ENCODE data around the gene ZNF646.

The ZNF646 gene

DNA sequence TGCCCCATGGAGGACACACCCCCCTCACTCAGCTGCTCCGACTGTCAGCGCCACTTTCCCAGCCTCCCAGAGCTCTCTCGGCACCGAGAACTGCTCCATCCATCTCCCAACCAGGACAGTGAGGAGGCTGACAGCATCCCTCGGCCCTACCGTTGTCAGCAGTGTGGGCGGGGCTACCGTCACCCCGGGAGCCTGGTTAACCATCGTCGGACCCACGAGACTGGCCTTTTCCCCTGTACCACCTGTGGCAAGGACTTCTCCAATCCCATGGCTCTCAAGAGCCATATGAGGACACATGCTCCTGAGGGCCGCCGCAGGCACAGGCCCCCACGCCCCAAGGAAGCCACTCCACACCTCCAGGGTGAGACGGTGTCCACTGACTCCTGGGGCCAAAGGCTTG lies 2.1 kb downstream of the ZNF646 start:
- 0 out of 2 replicates have a peak, but pooled peaks cover 2% of the 10 kb centered on the region for H3F3A ChIP-seq (ENCODE audit: control insufficient read depth, insufficient read depth)
- H3K4me2 ChIP-seq (ENCODE audit: low read length), result no peak overlapping the region
- H3K36me3 ChIP-seq (ENCODE audit: control insufficient read depth, low read length), result peaks cover 66% of the 10 kb centered on the region
- no peaks in the 10 kb centered on the region for H3K9me2 ChIP-seq (replicated peaks; ENCODE audit: control insufficient read depth, low read length)
- TF ChIP-seq, protein P1, sequence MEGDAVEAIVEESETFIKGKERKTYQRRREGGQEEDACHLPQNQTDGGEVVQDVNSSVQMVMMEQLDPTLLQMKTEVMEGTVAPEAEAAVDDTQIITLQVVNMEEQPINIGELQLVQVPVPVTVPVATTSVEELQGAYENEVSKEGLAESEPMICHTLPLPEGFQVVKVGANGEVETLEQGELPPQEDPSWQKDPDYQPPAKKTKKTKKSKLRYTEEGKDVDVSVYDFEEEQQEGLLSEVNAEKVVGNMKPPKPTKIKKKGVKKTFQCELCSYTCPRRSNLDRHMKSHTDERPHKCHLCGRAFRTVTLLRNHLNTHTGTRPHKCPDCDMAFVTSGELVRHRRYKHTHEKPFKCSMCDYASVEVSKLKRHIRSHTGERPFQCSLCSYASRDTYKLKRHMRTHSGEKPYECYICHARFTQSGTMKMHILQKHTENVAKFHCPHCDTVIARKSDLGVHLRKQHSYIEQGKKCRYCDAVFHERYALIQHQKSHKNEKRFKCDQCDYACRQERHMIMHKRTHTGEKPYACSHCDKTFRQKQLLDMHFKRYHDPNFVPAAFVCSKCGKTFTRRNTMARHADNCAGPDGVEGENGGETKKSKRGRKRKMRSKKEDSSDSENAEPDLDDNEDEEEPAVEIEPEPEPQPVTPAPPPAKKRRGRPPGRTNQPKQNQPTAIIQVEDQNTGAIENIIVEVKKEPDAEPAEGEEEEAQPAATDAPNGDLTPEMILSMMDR (IDR thresholded peaks at IDR 0.05; ENCODE audit: low read depth, low read length, poor library complexity, severe bottlenecking), result no peak
- no peak for TF ChIP-seq EZH2phosphoT487 (IDR thresholded peaks at IDR 0.05; ENCODE audit: borderline replicate concordance, low read length)
- H3K27ac ChIP-seq (ENCODE audit: low read depth, low read length), result no peak overlapping the region
- H3K27me3 ChIP-seq (ENCODE audit: control insufficient read depth, low read length), result no peaks in the 10 kb centered on the region
- peaks cover 5% of the 10 kb centered on the region; the same call in 1 of the 2 replicates for H4K20me1 ChIP-seq (ENCODE audit: control insufficient read depth, insufficient read depth, low read depth, low read length)
- H3K4me1 ChIP-seq (ENCODE audit: control insufficient read depth, low read length), result peaks cover 22% of the 10 kb centered on the region
- no peaks in the 10 kb centered on the region for H3K9me3 ChIP-seq (ENCODE audit: control insufficient read depth, insufficient read depth, low read length)
- H3K79me2 ChIP-seq (ENCODE audit: control insufficient read depth, low read length), result peaks cover 91% of the 10 kb centered on the region
- no peak overlapping the region for H3K4me3 ChIP-seq (ENCODE audit: low read length)

DNA sequence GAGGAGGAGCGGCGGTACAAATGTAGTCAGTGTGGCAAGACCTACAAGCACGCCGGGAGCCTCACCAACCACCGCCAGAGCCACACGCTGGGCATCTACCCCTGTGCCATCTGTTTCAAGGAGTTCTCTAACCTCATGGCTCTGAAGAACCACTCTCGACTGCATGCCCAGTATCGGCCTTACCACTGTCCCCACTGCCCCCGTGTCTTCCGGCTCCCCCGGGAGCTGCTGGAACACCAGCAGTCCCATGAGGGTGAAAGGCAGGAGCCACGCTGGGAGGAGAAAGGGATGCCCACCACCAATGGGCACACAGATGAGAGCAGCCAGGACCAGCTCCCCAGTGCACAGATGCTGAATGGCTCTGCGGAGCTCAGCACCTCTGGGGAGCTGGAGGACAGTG lies 2.8 kb downstream of the ZNF646 start:
- H3K4me2 ChIP-seq (ENCODE audit: low read length), result no peak overlapping the region
- H3K79me2 ChIP-seq (ENCODE audit: control insufficient read depth, low read length), result peaks cover 84% of the 10 kb centered on the region
- peaks cover 5% of the 10 kb centered on the region; the same call in 1 of the 2 replicates for H4K20me1 ChIP-seq (ENCODE audit: control insufficient read depth, insufficient read depth, low read depth, low read length)
- H3K4me1 ChIP-seq (ENCODE audit: control insufficient read depth, low read length), result peaks cover 16% of the 10 kb centered on the region
- H3K27me3 ChIP-seq (ENCODE audit: control insufficient read depth, low read length), result no peaks in the 10 kb centered on the region
- no peaks in the 10 kb centered on the region for H3K9me3 ChIP-seq (ENCODE audit: control insufficient read depth, insufficient read depth, low read length)
- H3F3A ChIP-seq (ENCODE audit: control insufficient read depth, insufficient read depth), result 0 out of 2 replicates have a peak, but pooled peaks cover 2% of the 10 kb centered on the region
- TF ChIP-seq, protein P1 (IDR thresholded peaks at IDR 0.05; ENCODE audit: low read depth, low read length, poor library complexity, severe bottlenecking), result no peak
- no peak for TF ChIP-seq EZH2phosphoT487 (IDR thresholded peaks at IDR 0.05; ENCODE audit: borderline replicate concordance, low read length)
- H3K27ac ChIP-seq (ENCODE audit: low read depth, low read length), result no peak overlapping the region
- H3K36me3 ChIP-seq (ENCODE audit: control insufficient read depth, low read length), result peaks cover 69% of the 10 kb centered on the region
- no peak overlapping the region for H3K4me3 ChIP-seq (ENCODE audit: low read length)
- no peaks in the 10 kb centered on the region for H3K9me2 ChIP-seq (replicated peaks; ENCODE audit: control insufficient read depth, low read length)

DNA sequence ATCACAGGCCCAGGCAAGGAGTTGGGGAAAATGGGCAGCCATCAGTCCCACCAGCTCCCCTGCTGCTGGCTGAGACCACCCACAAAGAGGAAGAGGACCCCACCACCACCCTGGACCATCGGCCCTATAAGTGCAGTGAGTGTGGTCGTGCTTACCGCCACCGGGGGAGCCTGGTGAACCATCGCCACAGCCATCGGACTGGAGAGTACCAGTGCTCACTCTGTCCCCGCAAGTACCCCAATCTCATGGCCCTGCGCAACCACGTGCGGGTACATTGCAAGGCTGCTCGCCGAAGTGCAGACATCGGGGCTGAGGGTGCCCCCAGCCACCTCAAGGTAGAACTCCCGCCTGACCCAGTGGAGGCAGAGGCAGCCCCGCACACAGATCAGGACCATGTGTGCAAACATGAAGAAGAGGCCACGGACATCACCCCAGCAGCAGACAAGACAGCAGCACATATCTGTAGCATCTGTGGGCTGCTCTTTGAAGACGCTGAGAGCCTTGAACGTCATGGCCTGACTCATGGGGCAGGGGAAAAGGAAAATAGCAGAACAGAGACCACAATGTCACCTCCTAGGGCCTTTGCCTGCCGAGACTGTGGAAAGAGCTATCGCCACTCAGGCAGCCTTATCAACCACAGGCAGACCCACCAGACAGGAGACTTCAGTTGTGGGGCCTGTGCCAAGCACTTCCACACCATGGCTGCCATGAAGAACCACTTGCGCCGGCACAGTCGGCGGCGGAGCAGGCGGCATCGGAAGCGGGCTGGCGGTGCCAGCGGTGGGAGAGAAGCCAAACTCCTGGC lies 3.6 kb downstream of the ZNF646 start:
- H3K36me3 ChIP-seq (ENCODE audit: control insufficient read depth, low read length), result peaks cover 75% of the 10 kb centered on the region

More for the DNA sequence above, 3.6 kb downstream of the ZNF646 start:
- Histone ChIP-seq H3K79me2 (ENCODE audit: control insufficient read depth, low read length) (peaks cover 76% of the 10 kb centered on the region), H3K9me3 (ENCODE audit: control insufficient read depth, insufficient read depth, low read length) (no peaks in the 10 kb centered on the region), H3K4me2 (ENCODE audit: low read length) (no peak overlapping the region), H3K27ac (ENCODE audit: low read depth, low read length) (no peak overlapping the region), H3K4me3 (ENCODE audit: low read length) (no peak overlapping the region), H3K27me3 (ENCODE audit: control insufficient read depth, low read length) (no peaks in the 10 kb centered on the region), H4K20me1 (ENCODE audit: control insufficient read depth, insufficient read depth, low read depth, low read length) (peaks cover 9% of the 10 kb centered on the region; the same call in 1 of the 2 replicates), H3K4me1 (ENCODE audit: control insufficient read depth, low read length) (peaks cover 12% of the 10 kb centered on the region), H3K9me2 (replicated peaks; ENCODE audit: control insufficient read depth, low read length) (no peaks in the 10 kb centered on the region), H3F3A (ENCODE audit: control insufficient read depth, insufficient read depth) (0 out of 2 replicates have a peak, but pooled peaks cover 2% of the 10 kb centered on the region)
- TF ChIP-seq EZH2phosphoT487 (IDR thresholded peaks at IDR 0.05; ENCODE audit: borderline replicate concordance, low read length), result no peak
- TF ChIP-seq, protein P1 (IDR thresholded peaks at IDR 0.05; ENCODE audit: low read depth, low read length, poor library complexity, severe bottlenecking), result no peak
